GM12864 (cell line): ENCODE results near the gene ITPR1.

Experiments used
- DNase-seq: peaks from one replicate; pipeline ENCODE4 v3.0.0-alpha.2; 2011; ENCODE audit warnings: low read depth
- H3K4me3 ChIP-seq: 2 replicates; pipeline ENCODE4 v1.5.1; 2011; ENCODE audit warnings: mild to moderate bottlenecking, low read depth, low read length, control low read depth
- CTCF ChIP-seq: IDR thresholded peaks from 2 replicates; pipeline ENCODE4 v1.5.1; 2011; ENCODE audit warnings: low read depth, mild to moderate bottlenecking, moderate library complexity, low read length, control low read depth, inconsistent platforms; ENCODE audit errors: missing control alignments

ITPR1 gene

GRCh38 chr3:4491855-4492207 is 1.3 kb upstream of the ITPR1 start:
- DNase-seq: no peak
- no peak for TF ChIP-seq CTCF
- H3K4me3 ChIP-seq: peak overlapping the region; percentile 76; the same call in 1 of the 2 replicates

DNA sequence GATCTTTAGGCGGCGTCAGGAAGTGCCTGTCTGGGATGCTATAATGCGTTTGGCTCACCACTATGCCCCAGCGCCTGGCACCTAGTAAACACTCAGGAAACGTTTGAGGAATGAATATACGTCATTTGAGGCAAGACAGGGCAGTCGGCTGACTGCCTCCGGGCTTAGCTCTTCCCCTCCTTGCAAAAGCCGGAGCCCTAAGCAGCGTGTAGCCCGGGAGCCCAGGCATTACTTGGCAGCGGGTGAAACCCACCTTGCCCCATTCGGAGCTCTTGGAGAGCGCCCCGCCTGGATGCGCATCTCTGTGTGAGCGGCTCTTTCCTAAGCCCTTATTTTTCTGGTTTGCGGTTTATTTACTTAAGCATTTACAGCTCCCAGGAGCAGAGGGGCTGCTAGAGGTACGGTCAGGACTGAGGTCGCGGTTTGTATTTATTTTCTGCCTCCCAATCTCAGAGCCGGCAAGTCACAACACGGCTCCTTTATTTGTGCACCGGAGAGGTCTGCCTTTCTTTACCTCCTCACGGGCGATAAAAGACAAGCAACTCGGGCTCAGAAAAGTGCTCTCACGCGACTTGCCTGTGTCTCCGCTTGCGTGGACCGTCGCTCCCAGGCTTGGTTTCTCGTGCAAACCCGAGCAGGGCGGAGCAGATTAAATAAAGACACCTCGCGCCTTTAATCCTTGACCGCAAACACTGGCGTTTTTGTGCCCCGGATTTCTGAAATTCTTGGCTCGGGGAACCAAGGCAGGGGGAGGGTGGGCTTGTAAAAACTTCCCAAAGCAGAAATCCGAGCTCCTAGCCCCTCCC is 737 bp upstream of the ITPR1 start:
- DNase-seq: no peak
- no peak for TF ChIP-seq CTCF
- peak overlapping the region; percentile 76 for H3K4me3 ChIP-seq

GRCh38 chr3:4493941-4494894 is 1.1 kb downstream of the ITPR1 start:
- no peak for DNase-seq
- peak overlapping the region; percentile 76 for H3K4me3 ChIP-seq
- TF ChIP-seq CTCF: no peak

DNA sequence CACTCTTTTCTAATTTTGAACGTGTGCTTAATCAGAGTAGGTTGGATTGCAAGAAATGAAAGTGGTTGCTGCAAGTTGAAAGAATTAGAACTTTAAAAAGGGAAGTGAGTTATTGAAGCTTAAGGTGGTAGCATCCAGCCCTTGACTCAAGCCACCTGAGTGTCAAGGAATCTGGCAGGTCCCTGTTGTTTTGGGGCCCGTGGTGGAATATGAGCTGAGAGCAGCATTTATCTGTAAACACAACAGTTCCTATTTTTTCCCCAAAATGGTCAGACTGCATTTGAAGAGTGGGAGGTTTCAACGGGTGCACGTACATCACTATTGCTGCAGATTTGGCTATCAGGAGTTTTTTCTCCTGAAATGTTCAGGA is 1.7 kb downstream of the ITPR1 start:
- TF ChIP-seq CTCF: no peak
- no peak for DNase-seq
- H3K4me3 ChIP-seq: peak overlapping the region; percentile 76

DNA sequence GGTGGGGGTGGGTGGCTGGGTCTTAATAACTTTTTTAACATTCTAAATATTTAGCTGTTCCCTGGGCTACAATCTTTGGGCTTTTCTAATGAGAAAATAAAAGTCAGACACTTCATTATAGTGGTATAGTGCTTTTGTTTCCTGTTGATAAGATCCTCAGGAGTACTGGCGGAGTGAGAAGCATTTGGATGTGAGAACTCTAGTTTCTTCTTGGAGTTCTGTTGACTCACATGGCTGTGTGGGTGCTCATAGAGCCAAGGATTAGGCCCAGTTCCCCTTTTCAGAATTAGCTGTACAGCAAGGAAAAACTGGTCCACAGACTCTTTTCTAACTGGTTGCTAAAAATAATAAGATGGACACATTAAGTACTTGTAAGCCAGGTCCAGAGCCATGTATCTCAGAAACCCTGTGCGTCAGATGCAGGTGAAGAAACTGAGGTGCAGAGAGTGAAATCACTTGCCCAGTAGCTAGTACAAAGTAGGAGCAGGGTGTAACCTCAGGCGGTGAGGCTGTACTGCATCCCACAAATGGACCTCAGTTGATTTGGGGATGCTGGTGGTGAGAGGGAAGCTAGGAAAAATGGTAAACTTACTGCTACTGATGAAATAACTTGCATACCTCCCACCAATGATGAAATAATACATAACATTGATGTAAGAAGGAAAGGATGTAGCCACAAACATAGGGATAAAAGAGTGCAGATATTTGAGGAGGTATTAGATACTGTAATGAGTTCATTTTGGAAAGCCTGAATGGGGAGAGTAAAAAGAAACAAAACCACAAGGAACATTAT is 2.3 kb downstream of the ITPR1 start:
- peak overlapping the region; percentile 76; the same call in 1 of the 2 replicates for H3K4me3 ChIP-seq
- no peak for TF ChIP-seq CTCF
- DNase-seq: no peak

- DNase-seq: no peak
- no peak for TF ChIP-seq CTCF
- H3K4me3 ChIP-seq: no peak overlapping the region
Observed at GRCh38 chr3:4496087-4496452, 2.9 kb downstream of the ITPR1 start.
